GM21717 (cell line): Measurements from ENCODE around the gene HP1BP3.
"Not testable (repeated sequence)": the region's sequence is repeated elsewhere in the genome, so short reads cannot be mapped to it uniquely, and the experiment has no call there.

ENCODE experiments used
- ATAC-seq: cut with Tn5 transposase; IDR thresholded peaks from one replicate; pipeline ENCODE4 v1.9.1; 2021; ENCODE audit warnings: mild to moderate bottlenecking, moderate library complexity; ENCODE audit not compliant: unreplicated experiment

The HP1BP3 gene

GRCh38 chr1:20728371-20729154 is 58.5 kb downstream of the HP1BP3 start:
- ATAC-seq, result no peak

GRCh38 chr1:20727746-20728316 is 59.3 kb downstream of the HP1BP3 start:
- ATAC-seq, result no peak

- ATAC-seq, result no peak
These were observed 60.0 kb downstream of the HP1BP3 start for GRCh38 chr1:20726932-20727745.

DNA sequence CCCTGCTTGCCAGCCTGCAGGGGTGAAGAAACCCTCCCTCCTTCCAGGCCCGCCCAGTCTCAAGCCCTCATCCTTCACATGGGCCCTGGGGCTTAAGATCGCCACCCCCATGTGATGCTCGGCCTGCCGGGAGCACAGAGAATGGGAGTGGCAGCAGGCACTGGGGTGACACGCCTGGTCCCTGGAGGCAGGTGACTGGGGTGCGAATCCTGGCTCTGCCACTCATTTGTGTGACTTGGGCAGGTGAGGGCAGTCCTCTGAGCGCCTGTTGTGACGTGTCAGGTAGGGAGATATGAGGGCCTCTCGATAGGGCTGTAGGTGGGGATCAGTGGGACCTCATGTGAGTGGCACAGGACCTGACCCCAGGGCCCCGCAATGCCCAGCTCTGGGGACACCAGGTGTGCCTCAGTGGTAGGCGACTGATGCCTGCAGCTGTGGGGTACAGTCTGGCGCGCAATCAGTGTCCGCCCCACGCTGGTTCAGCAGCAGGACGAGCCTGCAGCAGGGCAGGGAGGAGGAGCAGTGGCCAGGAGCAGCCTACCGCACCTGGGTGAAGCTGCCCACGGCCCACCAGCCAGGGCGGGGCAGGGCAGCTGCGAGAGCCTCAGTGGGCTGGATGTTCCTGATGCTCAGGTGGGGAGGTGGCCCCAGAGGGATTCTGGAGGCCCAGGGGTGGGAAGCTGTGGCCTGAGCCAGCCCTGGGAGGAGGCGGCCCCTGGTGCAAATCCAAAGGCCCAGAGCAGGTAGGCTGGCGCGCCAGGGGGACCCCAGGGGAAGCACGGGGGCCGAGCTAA is 60.8 kb downstream of the HP1BP3 start:
- no peak for ATAC-seq

DNA sequence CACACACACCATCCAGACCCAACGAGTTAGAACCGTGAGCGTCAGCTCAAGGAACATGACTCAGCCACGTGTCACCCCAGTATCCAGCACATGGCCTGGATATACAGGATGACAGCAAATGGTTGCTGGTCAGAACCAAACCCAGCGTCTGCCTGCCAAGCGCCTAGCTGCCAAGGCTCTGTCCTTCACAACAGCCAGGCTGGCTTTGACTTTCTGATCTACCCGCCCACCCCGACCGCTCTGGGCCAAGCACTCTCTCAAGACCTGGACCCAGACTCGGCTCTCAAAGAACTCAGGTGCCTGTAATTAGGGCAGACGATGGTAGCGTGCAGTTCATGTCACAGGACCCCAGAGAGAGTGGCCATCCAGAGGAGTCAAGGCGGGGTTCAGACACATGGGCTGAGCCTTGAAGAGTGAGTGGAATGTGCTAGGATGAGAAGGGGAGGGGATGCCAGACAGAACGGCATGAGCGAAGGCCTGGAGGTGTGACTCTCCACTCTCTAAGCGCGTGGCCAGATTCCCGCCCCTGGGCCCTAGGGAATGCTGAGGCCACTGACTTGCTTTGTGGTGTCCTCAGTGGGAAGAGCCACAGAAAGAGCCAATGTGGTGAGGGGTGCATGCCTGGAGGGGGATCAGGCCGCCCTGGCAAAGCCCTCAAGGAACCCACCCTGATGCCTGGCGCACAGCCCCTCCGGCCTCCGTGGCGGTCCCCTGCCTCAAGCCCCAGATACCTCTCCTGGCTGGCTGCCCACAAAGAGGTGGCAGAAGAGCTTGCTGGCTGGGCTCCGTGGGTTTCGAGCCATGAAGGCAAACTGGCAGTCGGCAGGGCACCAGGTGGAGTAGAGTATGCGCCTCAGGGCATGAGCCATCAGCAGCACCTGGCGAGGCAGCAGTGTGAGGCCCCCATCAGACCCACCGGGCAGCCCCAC is 61.7 kb downstream of the HP1BP3 start:
- ATAC-seq, result no peak

DNA sequence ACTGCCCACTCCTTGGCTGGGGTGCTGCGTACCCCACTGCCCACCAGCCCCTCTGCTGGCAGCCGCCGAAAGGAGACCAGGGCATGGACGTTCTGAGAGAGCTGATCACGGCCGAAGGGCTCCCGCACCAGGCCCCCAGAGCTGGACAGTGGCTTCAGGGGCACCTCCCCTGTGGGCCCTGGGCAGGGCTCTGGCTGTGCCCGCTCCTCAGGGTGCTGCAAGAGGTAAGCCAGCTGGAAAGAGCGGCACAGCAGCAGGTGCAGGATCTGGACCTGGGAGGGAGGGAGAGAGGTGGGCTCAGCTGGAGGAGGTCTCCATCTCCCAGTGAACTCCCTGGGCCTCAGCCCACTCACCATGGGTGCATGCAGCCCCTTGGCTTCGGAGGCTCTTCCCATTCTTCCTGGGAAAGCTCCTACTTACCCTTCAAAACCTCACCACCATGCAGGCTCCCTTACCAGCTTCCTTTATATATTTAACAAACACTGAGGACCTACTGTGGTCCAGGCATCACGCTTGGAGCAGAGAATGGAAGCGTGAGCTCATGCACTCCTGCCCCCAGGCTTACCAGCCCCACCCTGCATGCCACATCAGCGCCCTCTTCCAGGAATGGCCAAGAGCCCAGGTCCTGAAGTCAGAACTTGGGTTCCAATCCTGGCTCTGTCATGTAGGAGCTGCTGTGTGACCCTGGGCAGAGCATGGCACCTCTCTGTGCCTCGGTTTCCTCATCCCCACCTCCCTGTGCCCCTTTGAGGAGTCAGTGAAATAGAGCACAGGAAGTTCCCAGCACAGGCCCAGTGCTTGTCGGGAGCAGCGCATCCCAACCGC is 62.5 kb downstream of the HP1BP3 start:
- no peak for ATAC-seq

GRCh38 chr1:20723537-20724363 is 63.4 kb downstream of the HP1BP3 start:
- ATAC-seq, result no peak

DNA sequence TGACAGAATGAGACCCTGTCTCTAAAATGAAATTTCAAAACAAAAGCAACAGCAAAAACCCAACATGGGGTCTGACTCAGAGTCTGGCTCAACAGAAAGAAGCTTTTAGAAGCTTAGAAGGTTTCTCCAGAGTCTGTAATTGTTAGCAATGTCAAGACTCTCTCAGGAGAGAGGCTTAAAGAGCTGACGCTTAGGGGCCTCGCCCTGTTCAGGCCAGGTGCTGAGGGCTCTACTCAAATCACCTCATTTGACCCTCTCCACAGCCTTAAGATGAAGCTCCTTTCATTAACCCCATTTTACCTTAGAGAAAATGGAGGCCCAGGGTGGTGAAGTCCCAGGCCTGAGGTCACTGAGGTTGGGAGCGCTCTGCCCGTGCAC is 64.0 kb downstream of the HP1BP3 start:
- ATAC-seq, result no peak

DNA sequence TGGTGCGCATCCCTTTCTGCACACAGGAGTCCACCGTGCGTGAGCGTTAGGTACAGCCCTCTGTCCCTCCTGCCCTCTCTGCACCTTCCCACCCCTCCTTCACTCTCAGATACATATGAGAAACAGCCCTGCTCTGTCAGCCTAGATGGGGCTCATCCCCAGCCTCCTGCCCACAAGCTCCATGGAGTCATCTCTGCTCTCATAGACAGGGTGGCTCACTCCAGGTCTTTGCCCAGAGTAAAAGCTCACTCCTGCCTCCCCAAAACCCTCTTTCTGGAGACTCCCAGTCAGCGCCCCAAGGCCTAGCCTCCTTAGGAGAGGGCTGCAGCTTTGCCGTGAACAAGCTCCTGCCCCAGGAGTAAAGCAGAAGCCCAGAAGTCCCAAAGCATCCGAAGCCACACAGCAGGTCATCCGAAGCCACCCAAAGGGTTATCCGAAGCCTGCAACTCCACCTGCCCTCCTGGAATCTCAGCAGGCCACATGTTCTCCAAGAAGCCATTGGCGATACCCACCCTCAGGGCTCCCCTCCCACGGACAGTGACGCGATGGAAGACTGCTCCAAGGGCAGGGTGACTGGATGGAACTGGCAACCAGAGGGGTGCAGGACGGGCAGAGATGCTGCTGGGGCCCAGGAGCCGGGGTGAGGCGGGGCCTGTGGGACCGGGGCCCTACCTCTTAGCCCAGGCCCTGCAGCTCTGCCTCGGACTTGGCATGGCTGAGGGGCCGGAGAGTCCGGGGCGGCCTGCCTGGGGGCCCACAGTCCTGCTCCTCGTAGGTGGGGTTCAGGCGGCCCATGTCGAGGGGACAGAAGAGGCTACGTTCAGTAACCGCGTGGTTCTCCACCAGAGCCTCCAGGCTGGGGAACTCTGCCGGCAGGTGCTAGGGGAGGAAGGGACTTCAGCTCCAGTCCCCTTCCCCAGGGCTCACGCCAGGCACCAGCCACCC is 65.7 kb downstream of the HP1BP3 start:
- ATAC-seq, result no peak

DNA sequence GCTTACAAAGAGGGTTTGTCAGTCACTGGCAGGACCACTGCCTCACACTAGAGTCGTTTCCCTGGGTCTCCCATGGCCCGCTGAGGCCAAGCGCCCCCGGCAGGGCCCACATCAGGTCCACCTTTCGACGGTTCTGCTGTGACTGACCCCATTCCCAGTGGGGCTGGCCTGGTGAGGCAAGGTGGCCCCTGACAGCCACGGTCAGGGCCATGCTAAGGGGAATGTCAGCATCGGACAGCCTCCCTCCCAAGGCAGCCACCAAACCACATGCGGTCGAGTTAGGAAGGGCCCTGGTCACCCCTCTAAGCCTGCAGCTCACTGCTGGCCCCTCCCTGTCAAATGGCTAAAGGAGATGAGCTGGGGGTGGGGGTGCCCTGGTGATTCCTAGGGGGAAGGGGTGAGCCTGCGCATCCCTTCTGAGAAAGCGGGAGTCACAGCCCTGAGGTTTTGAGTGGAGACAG is 66.4 kb downstream of the HP1BP3 start:
- ATAC-seq, result no peak

GRCh38 chr1:20719871-20720620 is 67.1 kb downstream of the HP1BP3 start:
- no peak for ATAC-seq

DNA sequence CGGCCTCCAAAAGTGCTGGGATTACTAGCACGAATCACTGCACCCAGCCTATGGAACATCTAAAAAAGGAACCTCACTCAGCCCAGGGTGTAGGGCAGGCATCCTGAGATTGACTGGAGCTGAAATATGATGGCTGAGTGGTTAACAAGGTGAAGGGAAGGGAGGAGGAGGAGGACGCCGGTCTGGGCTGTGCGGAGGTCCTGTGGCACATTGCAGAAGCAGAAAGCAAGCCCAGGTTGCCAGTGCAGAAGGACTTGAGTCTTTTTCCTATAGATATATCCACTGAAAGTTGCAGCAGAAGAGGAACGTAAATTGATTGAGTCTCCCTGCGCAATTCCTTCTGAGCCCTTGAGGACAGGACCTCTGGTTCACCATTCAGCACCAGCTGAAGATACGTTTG is 67.8 kb downstream of the HP1BP3 start:
- ATAC-seq, result no peak

DNA sequence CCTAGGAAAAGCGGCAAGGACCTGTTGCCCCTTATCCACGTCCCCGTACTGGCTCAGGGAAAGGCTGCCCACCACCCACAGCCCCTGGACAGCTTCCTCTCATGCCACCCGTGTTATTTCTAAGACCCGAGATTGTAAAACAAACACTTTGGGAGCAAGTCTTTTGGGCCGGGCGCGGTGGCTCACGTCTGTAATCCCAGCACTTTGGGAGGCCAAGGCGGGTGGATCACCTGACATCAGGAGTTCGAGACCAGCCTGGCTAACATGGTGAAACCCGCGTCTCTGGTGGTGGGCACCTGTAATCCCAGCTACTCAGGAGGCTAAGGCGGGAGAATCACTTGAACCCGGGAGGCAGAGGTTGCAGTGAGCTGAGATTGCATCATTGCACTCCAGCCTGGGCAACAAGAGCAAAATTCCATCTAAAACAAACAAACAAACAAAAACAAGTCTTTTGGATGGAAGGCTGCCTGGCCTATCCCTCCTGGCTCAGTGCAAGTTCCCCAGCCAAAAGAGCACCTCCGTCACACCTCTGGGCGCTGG is 68.7 kb downstream of the HP1BP3 start:
- not testable (repeated sequence) for ATAC-seq

- ATAC-seq, result no peak
These were observed 69.4 kb downstream of the HP1BP3 start, which contains the start of gene KIF17 for GRCh38 chr1:20717452-20718342. Gene KIF17 (minus strand): TSS chr1:20718007. CDS start chr1:20717706, 301 bp downstream.

GRCh38 chr1:20716232-20716631 is 70.9 kb downstream of the HP1BP3 start:
- no peak for ATAC-seq
